Astrocyte (in vitro differentiated cells and primary cell): Measurements from ENCODE around the gene NTM.

Experiments
- CTCF ChIP-seq: IDR thresholded peaks from 2 replicates; pipeline ENCODE4 v1.5.1; 2011; ENCODE audit warnings: low read depth, mild to moderate bottlenecking, inconsistent platforms, low read length, moderate library complexity; ENCODE audit not compliant: insufficient read depth
- EZH2 ChIP-seq: IDR thresholded peaks from 2 replicates; pipeline ENCODE4 v1.6.1; 2012; ENCODE audit warnings: mild to moderate bottlenecking, low read length, inconsistent platforms; ENCODE audit not compliant: insufficient read depth

- TF ChIP-seq CTCF (no peak), EZH2 (no peak)
Observed at GRCh38 chr11:132174362-132175255, 804.2 kb downstream of the NTM start.
